Hepatic stellate cell (primary cell): ENCODE measurements around the gene ESPL1.
"Not testable (repeated sequence)": the region's sequence is repeated elsewhere in the genome, so short reads cannot be mapped to it uniquely, and the experiment has no call there.

Experiments
- DNase-seq: peaks from one replicate; pipeline ENCODE4 v3.0.0; 2011; ENCODE audit warnings: low spot score

The ESPL1 gene

GRCh38 chr12:53258541-53259539 lies 9.3 kb upstream of the ESPL1 start:
- no peak for DNase-seq

- DNase-seq, result no peak
Measured at GRCh38 chr12:53259891-53260290, 8.2 kb upstream of the ESPL1 start.

- no peak for DNase-seq
Measured at GRCh38 chr12:53265783-53266182, 2.3 kb upstream of the ESPL1 start.

- DNase-seq, result no peak
Measured at GRCh38 chr12:53267306-53267998, 647 bp upstream of the ESPL1 start.

- no peak for DNase-seq
Measured at GRCh38 chr12:53268630-53269562, 797 bp downstream of the ESPL1 start.

- no peak for DNase-seq
Measured at GRCh38 chr12:53274445-53274844, 6.3 kb downstream of the ESPL1 start.

GRCh38 chr12:53276511-53276910 lies 8.4 kb downstream of the ESPL1 start:
- no peak for DNase-seq

GRCh38 chr12:53277981-53278380 lies 9.9 kb downstream of the ESPL1 start:
- no peak for DNase-seq

- no peak for DNase-seq
Measured at GRCh38 chr12:53279283-53279869, 11.3 kb downstream of the ESPL1 start.

- no peak for DNase-seq
Measured at GRCh38 chr12:53279888-53280498, 11.9 kb downstream of the ESPL1 start.

GRCh38 chr12:53286448-53286847 lies 18.3 kb downstream of the ESPL1 start:
- DNase-seq, result no peak

GRCh38 chr12:53287741-53288216 lies 19.7 kb downstream of the ESPL1 start:
- peak; percentile 68 for DNase-seq

- no peak for DNase-seq
Measured at GRCh38 chr12:53288322-53288721, 20.2 kb downstream of the ESPL1 start.

- DNase-seq, result no peak
Measured at GRCh38 chr12:53289891-53290290, 21.8 kb downstream of the ESPL1 start.

GRCh38 chr12:53290661-53291060 lies 22.6 kb downstream of the ESPL1 start:
- DNase-seq, result no peak

GRCh38 chr12:53292426-53292825 lies 24.3 kb downstream of the ESPL1 start:
- DNase-seq, result no peak

- DNase-seq, result peak; percentile 89
Measured at GRCh38 chr12:53295070-53295890, 27.2 kb downstream of the ESPL1 start, which contains the start of gene PFDN5. TSS of gene PFDN5 (plus strand) at chr12:53295542. CDS start at chr12:53295568, 26 bp downstream.

- no peak for DNase-seq
Measured at GRCh38 chr12:53295891-53296219, 27.8 kb downstream of the ESPL1 start.

GRCh38 chr12:53297106-53297505 lies 29.0 kb downstream of the ESPL1 start:
- not testable (repeated sequence) for DNase-seq

- peak; percentile 69 for DNase-seq
Measured at GRCh38 chr12:53298164-53298563, 30.1 kb downstream of the ESPL1 start.
